ENCODE measurements around the gene GNG13. TPM values are rescaled to one million over a fixed set of nuclear protein-coding genes. Genes with fewer than 3 reads are reported as not detected.

GNG13 gene
- total RNA-seq, 1 donor from 2014 or later: not detected

- no peaks in the 10 kb centered on the region for H3K9me3 ChIP-seq (ENCODE audit: low read depth)
- H4K20me1 ChIP-seq (ENCODE audit: low read depth): peaks cover 41% of the 10 kb centered on the region
- H3K4me3 ChIP-seq: peak within 1 kb of the TSS; percentile 99
- Mint-ChIP-seq H3K27ac (no peak within 1 kb of the TSS), H3K9me3 (no peaks in the 10 kb centered on the region), H3K4me1 (peaks cover 5% of the 10 kb centered on the region), H3K27me3 (ENCODE audit: insufficient read depth, low read depth) (peaks cover under 1% of the 10 kb centered on the region), H3K36me3 (peaks cover 6% of the 10 kb centered on the region), H3K4me3 (peak within 1 kb of the TSS; percentile 90)
- H3K27ac ChIP-seq: no peak within 1 kb of the TSS
- peaks cover 7% of the 10 kb centered on the region for H3K4me1 ChIP-seq
- no peaks in the 10 kb centered on the region for H3K27me3 ChIP-seq
- H3K79me2 ChIP-seq (ENCODE audit: low read depth): peaks cover 27% of the 10 kb centered on the region
- H2AFZ ChIP-seq (replicated peaks): peak within 1 kb of the TSS; percentile 63
- peak within 1 kb of the TSS; percentile 79 for H3K9ac ChIP-seq
- no peaks in the 10 kb centered on the region for H3K36me3 ChIP-seq
- DNase-seq (ENCODE audit: low spot score): peak; percentile 97
- peak within 1 kb of the TSS; percentile 100 for H3K4me2 ChIP-seq
- TF ChIP-seq, protein P1, sequence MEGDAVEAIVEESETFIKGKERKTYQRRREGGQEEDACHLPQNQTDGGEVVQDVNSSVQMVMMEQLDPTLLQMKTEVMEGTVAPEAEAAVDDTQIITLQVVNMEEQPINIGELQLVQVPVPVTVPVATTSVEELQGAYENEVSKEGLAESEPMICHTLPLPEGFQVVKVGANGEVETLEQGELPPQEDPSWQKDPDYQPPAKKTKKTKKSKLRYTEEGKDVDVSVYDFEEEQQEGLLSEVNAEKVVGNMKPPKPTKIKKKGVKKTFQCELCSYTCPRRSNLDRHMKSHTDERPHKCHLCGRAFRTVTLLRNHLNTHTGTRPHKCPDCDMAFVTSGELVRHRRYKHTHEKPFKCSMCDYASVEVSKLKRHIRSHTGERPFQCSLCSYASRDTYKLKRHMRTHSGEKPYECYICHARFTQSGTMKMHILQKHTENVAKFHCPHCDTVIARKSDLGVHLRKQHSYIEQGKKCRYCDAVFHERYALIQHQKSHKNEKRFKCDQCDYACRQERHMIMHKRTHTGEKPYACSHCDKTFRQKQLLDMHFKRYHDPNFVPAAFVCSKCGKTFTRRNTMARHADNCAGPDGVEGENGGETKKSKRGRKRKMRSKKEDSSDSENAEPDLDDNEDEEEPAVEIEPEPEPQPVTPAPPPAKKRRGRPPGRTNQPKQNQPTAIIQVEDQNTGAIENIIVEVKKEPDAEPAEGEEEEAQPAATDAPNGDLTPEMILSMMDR (IDR thresholded peaks at IDR 0.05): no peak
- peak; percentile 49 for TF ChIP-seq EZH2 (IDR thresholded peaks at IDR 0.05)
- H3F3A ChIP-seq (ENCODE audit: low read depth): peaks cover 3% of the 10 kb centered on the region
Observed at GRCh38 chr16:788399-789126, 12.0 kb downstream of the GNG13 start, which contains the start of gene CHTF18. CHTF18 (plus strand) TSS chr16:788620; CDS start chr16:788685, 65 bp downstream.

- peak within 1 kb of the TSS; percentile 90 for H3K4me3 Mint-ChIP-seq
- H3K36me3 ChIP-seq: no peaks in the 10 kb centered on the region
- H4K20me1 ChIP-seq (ENCODE audit: low read depth): peaks cover 41% of the 10 kb centered on the region
- peak within 1 kb of the TSS; percentile 79 for H3K9ac ChIP-seq
- no peaks in the 10 kb centered on the region for H3K27me3 ChIP-seq
- no peaks in the 10 kb centered on the region for H3K9me3 ChIP-seq (ENCODE audit: low read depth)
- H3K27ac ChIP-seq: no peak within 1 kb of the TSS
- no peak within 1 kb of the TSS for H3K27ac Mint-ChIP-seq
- peaks cover 3% of the 10 kb centered on the region for H3F3A ChIP-seq (ENCODE audit: low read depth)
- no peaks in the 10 kb centered on the region for H3K27me3 Mint-ChIP-seq (ENCODE audit: insufficient read depth, low read depth)
- DNase-seq (ENCODE audit: low spot score): no peak
- peaks cover 7% of the 10 kb centered on the region for H3K4me1 ChIP-seq
- peaks cover 5% of the 10 kb centered on the region for H3K4me1 Mint-ChIP-seq
- H3K36me3 Mint-ChIP-seq: peaks cover 6% of the 10 kb centered on the region
- H3K9me3 Mint-ChIP-seq: no peaks in the 10 kb centered on the region
- H3K4me3 ChIP-seq: peak within 1 kb of the TSS; percentile 99
- H3K79me2 ChIP-seq (ENCODE audit: low read depth): peaks cover 27% of the 10 kb centered on the region
- TF ChIP-seq, protein P1 (IDR thresholded peaks at IDR 0.05): peak; percentile 9
- TF ChIP-seq EZH2 (IDR thresholded peaks at IDR 0.05) (no peak), EZH2phosphoT487 (IDR thresholded peaks at IDR 0.05) (no peak)
- H3K4me2 ChIP-seq: peak within 1 kb of the TSS; percentile 100
- peak within 1 kb of the TSS; percentile 63 for H2AFZ ChIP-seq (replicated peaks)
Observed at GRCh38 chr16:787978-788398, 12.5 kb downstream of the GNG13 start, which contains the start of gene RPUSD1. RPUSD1 (minus strand) TSS chr16:788381; CDS start chr16:787737, 644 bp downstream.

DNA sequence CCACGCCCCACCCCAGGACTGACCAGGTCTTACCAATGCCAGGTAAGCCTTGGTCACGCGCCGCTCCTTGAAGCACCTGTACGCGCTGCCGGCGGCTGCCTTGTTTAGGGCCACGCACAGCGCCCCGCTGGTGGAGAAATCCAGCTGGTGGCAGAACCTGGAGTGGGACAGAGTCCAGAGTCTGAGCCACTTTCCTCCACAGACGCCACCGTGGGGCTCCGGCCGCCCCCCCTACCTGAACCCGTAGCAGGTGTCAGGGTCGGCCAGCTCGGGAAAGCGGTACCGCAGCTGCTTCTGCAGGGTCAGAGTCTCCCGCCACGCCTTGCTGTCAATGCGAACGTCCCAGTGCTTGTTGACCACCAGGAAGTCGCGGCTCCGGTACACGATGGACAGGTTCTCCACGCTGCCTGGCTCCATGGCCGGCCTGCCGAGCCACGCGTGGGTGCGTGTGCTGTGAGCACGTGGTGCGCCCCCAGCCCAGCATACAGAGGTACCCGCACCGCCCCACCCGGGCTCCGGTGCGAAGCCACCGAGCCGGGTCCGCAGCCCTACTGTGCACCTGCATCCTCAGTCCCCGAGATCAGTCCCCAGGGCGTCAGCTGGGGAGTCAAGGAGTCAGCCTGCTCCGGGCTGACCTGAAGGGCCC lies 13.1 kb downstream of the GNG13 start:
- no peak overlapping the region for H3K27ac ChIP-seq
- Mint-ChIP-seq H3K9me3 (no peaks in the 10 kb centered on the region), H3K36me3 (peaks cover 6% of the 10 kb centered on the region), H3K4me3 (peak overlapping the region; percentile 90), H3K4me1 (peaks cover 5% of the 10 kb centered on the region), H3K27me3 (ENCODE audit: insufficient read depth, low read depth) (peaks cover under 1% of the 10 kb centered on the region), H3K27ac (no peak overlapping the region)
- H4K20me1 ChIP-seq (ENCODE audit: low read depth): peaks cover 41% of the 10 kb centered on the region
- no peak for DNase-seq (ENCODE audit: low spot score)
- no peaks in the 10 kb centered on the region for H3K9me3 ChIP-seq (ENCODE audit: low read depth)
- no peaks in the 10 kb centered on the region for H3K27me3 ChIP-seq
- H3K36me3 ChIP-seq: no peaks in the 10 kb centered on the region
- H2AFZ ChIP-seq (replicated peaks): no peak overlapping the region
- H3K4me3 ChIP-seq: peak overlapping the region; percentile 99
- TF ChIP-seq EZH2 (IDR thresholded peaks at IDR 0.05) (no peak), EZH2phosphoT487 (IDR thresholded peaks at IDR 0.05) (no peak)
- TF ChIP-seq, protein P1 (IDR thresholded peaks at IDR 0.05): no peak
- peaks cover 3% of the 10 kb centered on the region for H3F3A ChIP-seq (ENCODE audit: low read depth)
- H3K9ac ChIP-seq: peak overlapping the region; percentile 70
- H3K79me2 ChIP-seq (ENCODE audit: low read depth): peaks cover 27% of the 10 kb centered on the region
- peak overlapping the region; percentile 85 for H3K4me2 ChIP-seq
- H3K4me1 ChIP-seq: peaks cover 7% of the 10 kb centered on the region
